NCI-H82 treated with DMSO at 0.1 percent for 48 hours (cell line): ENCODE data around the gene CLRN3.

ENCODE experiments used
- DNase-seq: peaks from one replicate; lab custom pipeline; 2025; ENCODE audit not compliant: unreplicated experiment; lab: John Stamatoyannopoulos, UW

The CLRN3 gene

GRCh38 chr10:127903789-127904188, 11.0 kb upstream of the CLRN3 start:
- no peak for DNase-seq

GRCh38 chr10:127899766-127900387, 7.1 kb upstream of the CLRN3 start:
- DNase-seq: no peak

GRCh38 chr10:127897177-127897576, 4.4 kb upstream of the CLRN3 start:
- no peak for DNase-seq

- no peak for DNase-seq
Measured at GRCh38 chr10:127896590-127896989, 3.8 kb upstream of the CLRN3 start.

- DNase-seq: no peak
Measured at GRCh38 chr10:127894146-127894545, 1.4 kb upstream of the CLRN3 start.

GRCh38 chr10:127890832-127891334, 1.9 kb downstream of the CLRN3 start:
- no peak for DNase-seq

- DNase-seq: no peak
Measured at GRCh38 chr10:127890216-127890615, 2.5 kb downstream of the CLRN3 start.

GRCh38 chr10:127889605-127890195, 3.0 kb downstream of the CLRN3 start:
- DNase-seq: no peak

- DNase-seq: no peak
Measured at GRCh38 chr10:127888521-127889312, 4.0 kb downstream of the CLRN3 start.

GRCh38 chr10:127887541-127888415, 5.0 kb downstream of the CLRN3 start:
- no peak for DNase-seq

GRCh38 chr10:127886371-127887051, 6.2 kb downstream of the CLRN3 start:
- DNase-seq: no peak

- no peak for DNase-seq
Measured at GRCh38 chr10:127884501-127884900, 8.2 kb downstream of the CLRN3 start.

GRCh38 chr10:127883516-127883915, 9.2 kb downstream of the CLRN3 start:
- no peak for DNase-seq

- no peak for DNase-seq
Measured at GRCh38 chr10:127882801-127883459, 9.8 kb downstream of the CLRN3 start.

- no peak for DNase-seq
Measured at GRCh38 chr10:127882391-127882790, 10.3 kb downstream of the CLRN3 start.

GRCh38 chr10:127881262-127881661, 11.5 kb downstream of the CLRN3 start:
- DNase-seq: no peak

- no peak for DNase-seq
Measured at GRCh38 chr10:127880557-127880956, 12.2 kb downstream of the CLRN3 start.

- DNase-seq: no peak
Measured at GRCh38 chr10:127878475-127879055, 14.2 kb downstream of the CLRN3 start.

- DNase-seq: no peak
Measured at GRCh38 chr10:127877699-127878098, 15.0 kb downstream of the CLRN3 start.

- no peak for DNase-seq
Measured at GRCh38 chr10:127877116-127877515, 15.6 kb downstream of the CLRN3 start.
